GM19455 (cell line): Measurements from ENCODE around the gene PCDH9.

Experiments used
- ATAC-seq: cut with Tn5 transposase; IDR thresholded peaks from one replicate; pipeline ENCODE4 v1.9.1; 2021; ENCODE audit not compliant: unreplicated experiment

PCDH9 gene

GRCh38 chr13:66558506-66558905 is 671.6 kb downstream of the PCDH9 start:
- ATAC-seq, result no peak

- ATAC-seq, result no peak
These were observed 672.8 kb downstream of the PCDH9 start for GRCh38 chr13:66557357-66557756.

GRCh38 chr13:66556306-66556705 is 673.8 kb downstream of the PCDH9 start:
- ATAC-seq, result no peak

- ATAC-seq, result no peak
These were observed 676.7 kb downstream of the PCDH9 start for GRCh38 chr13:66553391-66553790.

GRCh38 chr13:66551128-66551527 is 679.0 kb downstream of the PCDH9 start:
- no peak for ATAC-seq

GRCh38 chr13:66547685-66548084 is 682.5 kb downstream of the PCDH9 start:
- no peak for ATAC-seq

GRCh38 chr13:66546534-66547379 is 683.4 kb downstream of the PCDH9 start:
- no peak for ATAC-seq

GRCh38 chr13:66543780-66544179 is 686.4 kb downstream of the PCDH9 start:
- no peak for ATAC-seq

- no peak for ATAC-seq
These were observed 692.7 kb downstream of the PCDH9 start for GRCh38 chr13:66537417-66537816.

- no peak for ATAC-seq
These were observed 693.4 kb downstream of the PCDH9 start for GRCh38 chr13:66536746-66537145.

- ATAC-seq, result no peak
These were observed 695.6 kb downstream of the PCDH9 start for GRCh38 chr13:66534561-66534960.

GRCh38 chr13:66532845-66533244 is 697.3 kb downstream of the PCDH9 start:
- no peak for ATAC-seq

- ATAC-seq, result no peak
These were observed 698.0 kb downstream of the PCDH9 start for GRCh38 chr13:66532146-66532545.

- no peak for ATAC-seq
These were observed 699.5 kb downstream of the PCDH9 start for GRCh38 chr13:66530686-66531085.

- no peak for ATAC-seq
These were observed 700.0 kb downstream of the PCDH9 start for GRCh38 chr13:66530158-66530557.

- ATAC-seq, result no peak
These were observed 701.1 kb downstream of the PCDH9 start for GRCh38 chr13:66528944-66529576.

- no peak for ATAC-seq
These were observed 702.0 kb downstream of the PCDH9 start for GRCh38 chr13:66528180-66528579.

- ATAC-seq, result no peak
These were observed 709.4 kb downstream of the PCDH9 start for GRCh38 chr13:66520511-66521355.

- no peak for ATAC-seq
These were observed 710.9 kb downstream of the PCDH9 start for GRCh38 chr13:66519259-66519658.

- ATAC-seq, result no peak
These were observed 712.1 kb downstream of the PCDH9 start for GRCh38 chr13:66518068-66518467.

- ATAC-seq, result no peak
These were observed 716.4 kb downstream of the PCDH9 start for GRCh38 chr13:66513728-66514127.

- ATAC-seq, result no peak
These were observed 721.0 kb downstream of the PCDH9 start for GRCh38 chr13:66509175-66509574.
